ENCODE measurements around the gene HPS3.

DNA sequence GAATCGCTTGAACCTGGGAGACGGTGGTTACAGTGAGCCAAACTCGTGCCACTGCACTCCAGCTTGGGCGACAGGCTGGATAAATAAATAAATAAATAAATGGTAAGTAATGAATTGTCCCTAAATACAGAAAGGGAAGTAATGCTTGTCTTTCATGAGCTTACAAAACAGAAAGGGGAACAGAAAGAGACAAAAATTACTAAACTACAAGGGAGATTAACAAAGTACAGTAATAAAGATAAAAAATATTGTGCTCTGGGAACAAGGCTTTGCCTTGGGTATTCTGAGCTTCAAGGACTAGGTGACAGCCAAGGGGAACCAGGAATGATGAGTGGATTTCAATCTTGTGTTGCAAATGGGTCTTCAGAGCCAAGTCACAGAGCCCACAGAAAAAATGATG is 34.0 kb upstream of the HPS3 start:
- TF ChIP-seq EZH2 (IDR thresholded peaks at IDR 0.05) = no peak
- TF ChIP-seq, protein P1, sequence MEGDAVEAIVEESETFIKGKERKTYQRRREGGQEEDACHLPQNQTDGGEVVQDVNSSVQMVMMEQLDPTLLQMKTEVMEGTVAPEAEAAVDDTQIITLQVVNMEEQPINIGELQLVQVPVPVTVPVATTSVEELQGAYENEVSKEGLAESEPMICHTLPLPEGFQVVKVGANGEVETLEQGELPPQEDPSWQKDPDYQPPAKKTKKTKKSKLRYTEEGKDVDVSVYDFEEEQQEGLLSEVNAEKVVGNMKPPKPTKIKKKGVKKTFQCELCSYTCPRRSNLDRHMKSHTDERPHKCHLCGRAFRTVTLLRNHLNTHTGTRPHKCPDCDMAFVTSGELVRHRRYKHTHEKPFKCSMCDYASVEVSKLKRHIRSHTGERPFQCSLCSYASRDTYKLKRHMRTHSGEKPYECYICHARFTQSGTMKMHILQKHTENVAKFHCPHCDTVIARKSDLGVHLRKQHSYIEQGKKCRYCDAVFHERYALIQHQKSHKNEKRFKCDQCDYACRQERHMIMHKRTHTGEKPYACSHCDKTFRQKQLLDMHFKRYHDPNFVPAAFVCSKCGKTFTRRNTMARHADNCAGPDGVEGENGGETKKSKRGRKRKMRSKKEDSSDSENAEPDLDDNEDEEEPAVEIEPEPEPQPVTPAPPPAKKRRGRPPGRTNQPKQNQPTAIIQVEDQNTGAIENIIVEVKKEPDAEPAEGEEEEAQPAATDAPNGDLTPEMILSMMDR (IDR thresholded peaks at IDR 0.05) = no peak
